H1 (cell line): ENCODE results near the gene ATP7A. TPM values are rescaled to one million over a fixed set of nuclear protein-coding genes. Genes with fewer than 3 reads are reported as not detected.

ENCODE experiments used
- CTCF ChIA-PET: fragments of 300-600 bp; sonication (Branson Sonifier 250); formaldehyde crosslinking; loops from one replicate; lab custom pipeline; 2021; ENCODE audit not compliant: partially characterized antibody; lab: Charles Lee
- POLR2A ChIA-PET: fragments of 300-600 bp; sonication (Branson Sonifier 250); formaldehyde crosslinking; loops from one replicate; lab custom pipeline; 2021; ENCODE audit warnings: inconsistent platforms; ENCODE audit not compliant: partially characterized antibody; lab: Charles Lee
- DNase-seq, 2 experiments: peaks; one replicate each; pipeline versions ENCODE4 v3.0.0 to v3.0.0-alpha.2; 2010 to 2022; ENCODE audit warnings: low spot score in 2 of 2, low read depth in 1 of 2, mixed read lengths in 1 of 2
- FAIRE-seq: peaks from 2 replicates; lab custom pipeline; 2011; peaks lifted over from hg19 to GRCh38; lab: Jason Lieb, UNC
- H2AFZ ChIP-seq: 2 replicates; pipeline ENCODE4 v1.8.1; 2012; ENCODE audit warnings: low read length, inconsistent platforms
- H2AK5ac ChIP-seq: 2 replicates; pipeline ENCODE4 v1.6.1; 2013; ENCODE audit warnings: low read depth, low read length
- H2BK120ac ChIP-seq: replicated peaks from 2 replicates; pipeline ENCODE3; 2013; ENCODE audit warnings: low read depth, low read length, inconsistent platforms
- H2BK12ac ChIP-seq: 2 replicates; pipeline ENCODE4 v1.6.1; 2013; ENCODE audit warnings: low read depth, low read length
- H2BK15ac ChIP-seq: 2 replicates; pipeline ENCODE4 v1.6.1; 2013; ENCODE audit warnings: low read length
- H2BK20ac ChIP-seq: 2 replicates; pipeline ENCODE4 v1.6.1; 2013; ENCODE audit warnings: low read length
- H2BK5ac ChIP-seq: 2 replicates; pipeline ENCODE4 v1.6.1; 2013; ENCODE audit warnings: low read depth, low read length
- H3K14ac ChIP-seq: 2 replicates; pipeline ENCODE4 v1.6.1; 2013; ENCODE audit warnings: inconsistent platforms; ENCODE audit not compliant: insufficient read length
- H3K18ac ChIP-seq: 2 replicates; pipeline ENCODE4 v1.6.1; 2013; ENCODE audit warnings: low read length; ENCODE audit errors: extremely low read depth
- H3K23ac ChIP-seq: 2 replicates; pipeline ENCODE4 v1.6.1; 2013; ENCODE audit warnings: inconsistent platforms; ENCODE audit not compliant: insufficient read length
- H3K23me2 ChIP-seq: 2 replicates; pipeline ENCODE4 v1.6.1; 2013; ENCODE audit warnings: low read depth, low read length
- H3K27ac ChIP-seq: 2 replicates; pipeline ENCODE4 v1.6.1; 2011; ENCODE audit warnings: low read depth, low read length, inconsistent platforms
- H3K27me3 ChIP-seq, 4 experiments: replicated peaks in 1 of 4; 1 replicate in 1 of 4; 2 replicates in 3 of 4; pipeline versions ENCODE4 v1.6.1 to v1.8.1; 2011 to 2013; ENCODE audit warnings: low read length in 3 of 4, mild to moderate bottlenecking in 3 of 4, inconsistent platforms in 2 of 4, mixed read lengths in 2 of 4, moderate library complexity in 1 of 4; ENCODE audit not compliant: control insufficient read depth in 3 of 4, insufficient read depth in 3 of 4; ENCODE audit errors: extremely low read depth in 1 of 4
- H3K36me3 ChIP-seq, 4 experiments: 2 replicates each; pipeline versions ENCODE4 v1.6.1 to v1.8.1; 2011 to 2013; ENCODE audit warnings: mild to moderate bottlenecking in 4 of 4, low read length in 3 of 4, moderate library complexity in 2 of 4, control low read depth in 1 of 4, inconsistent platforms in 1 of 4; ENCODE audit not compliant: insufficient read depth in 4 of 4, control insufficient read depth in 2 of 4
- H3K4ac ChIP-seq: replicated peaks from 2 replicates; pipeline ENCODE3; 2013; ENCODE audit warnings: low read length, low read depth, mixed read lengths, inconsistent platforms; ENCODE audit not compliant: insufficient read length
- H3K4me1 ChIP-seq, 4 experiments: replicated peaks in 1 of 4; 1 replicate in 1 of 4; 2 replicates in 3 of 4; pipeline versions ENCODE4 v1.6.1 to v1.8.1; 2011 to 2013; ENCODE audit warnings: low read length in 3 of 4, inconsistent platforms in 2 of 4, mixed read lengths in 1 of 4; ENCODE audit not compliant: insufficient read depth in 4 of 4, control insufficient read depth in 3 of 4
- H3K4me2 ChIP-seq, 2 experiments: 2 replicates each; pipeline versions ENCODE4 v1.6.1 to v1.8.1; 2011 to 2013; ENCODE audit warnings: low read depth in 2 of 2, low read length in 2 of 2, control low read depth in 1 of 2, inconsistent platforms in 1 of 2, mild to moderate bottlenecking in 1 of 2; ENCODE audit not compliant: insufficient read depth in 1 of 2
- H3K4me3 ChIP-seq, 4 experiments: fragments of 200-600, 300-600 bp in 1 of 4; sonication (generic), shearing (Covaris generic), sonication (Bioruptor Twin) in 1 of 4; 2 replicates each; pipeline versions ENCODE4 v1.5.1 to v1.8.1; 2011 to 2016; ENCODE audit warnings: low read length in 4 of 4, low read depth in 3 of 4, control low read depth in 2 of 4, inconsistent platforms in 2 of 4, mild to moderate bottlenecking in 2 of 4, mixed read lengths in 1 of 4, moderate library complexity in 1 of 4; ENCODE audit not compliant: insufficient read depth in 2 of 4; ENCODE audit errors: extremely low read depth in 1 of 4
- H3K56ac ChIP-seq: replicated peaks from 2 replicates; pipeline ENCODE3; 2013; ENCODE audit warnings: low read depth, mild to moderate bottlenecking, mixed read lengths, low read length, inconsistent platforms; ENCODE audit not compliant: insufficient read length
- H3K79me1 ChIP-seq: 2 replicates; pipeline ENCODE4 v1.6.1; 2013; ENCODE audit warnings: low read depth, low read length, control low read depth
- H3K79me2 ChIP-seq, 2 experiments: 2 replicates each; pipeline versions ENCODE4 v1.6.1 to v1.8.1; 2012 to 2013; ENCODE audit warnings: low read length in 2 of 2, mild to moderate bottlenecking in 2 of 2, inconsistent platforms in 1 of 2; ENCODE audit not compliant: insufficient read depth in 2 of 2, control insufficient read depth in 1 of 2
- H3K9ac ChIP-seq, 4 experiments: replicated peaks in 1 of 4; 1 replicate in 1 of 4; 2 replicates in 3 of 4; pipeline versions ENCODE4 v1.6.1 to v1.8.1; 2011 to 2013; ENCODE audit warnings: low read depth in 3 of 4, low read length in 3 of 4, control low read depth in 2 of 4, mild to moderate bottlenecking in 2 of 4, moderate library complexity in 2 of 4, inconsistent platforms in 1 of 4; ENCODE audit errors: extremely low read depth in 1 of 4
- H3K9me3 ChIP-seq, 2 experiments: 2 replicates each; pipeline versions ENCODE4 v1.6.1 to v1.8.1; 2012 to 2013; ENCODE audit warnings: mild to moderate bottlenecking in 2 of 2, moderate library complexity in 2 of 2, control low read depth in 1 of 2, inconsistent platforms in 1 of 2, low read depth in 1 of 2, low read length in 1 of 2, mixed read lengths in 1 of 2; ENCODE audit not compliant: insufficient read depth in 2 of 2
- H4K20me1 ChIP-seq, 2 experiments: replicated peaks in 1 of 2; 2 replicates each; pipeline versions ENCODE3 to v1.8.1; 2011 to 2013; ENCODE audit warnings: inconsistent platforms in 2 of 2, low read length in 2 of 2, mild to moderate bottlenecking in 1 of 2; ENCODE audit not compliant: insufficient read depth in 2 of 2, control insufficient read depth in 1 of 2
- H4K5ac ChIP-seq: 2 replicates; pipeline ENCODE4 v1.6.1; 2013; ENCODE audit warnings: low read length, low read depth, mixed read lengths, inconsistent platforms; ENCODE audit not compliant: insufficient read length
- H4K8ac ChIP-seq: 2 replicates; pipeline ENCODE4 v1.8.0; 2013; ENCODE audit warnings: mild to moderate bottlenecking, moderate library complexity, low read length, inconsistent platforms; ENCODE audit not compliant: insufficient read depth; ENCODE audit errors: extremely low read depth
- H4K91ac ChIP-seq: replicated peaks from 2 replicates; pipeline ENCODE3; 2013; ENCODE audit warnings: low read length, mixed read lengths, inconsistent platforms; ENCODE audit not compliant: insufficient read length
- ASH2L ChIP-seq: fragments of 200-600, 300-600 bp; sonication (generic); IDR thresholded peaks from one replicate; pipeline ENCODE4 v1.7.1; 2017; ENCODE audit warnings: low read length
- CBX5 ChIP-seq: fragments of 300-800, 300-1000 bp; sonication (generic); IDR thresholded peaks from 2 replicates; pipeline ENCODE4 v1.7.1; 2016; ENCODE audit warnings: antibody characterized with exemption, low read length, low read depth
- CEBPB ChIP-seq: IDR thresholded peaks from 2 replicates; pipeline ENCODE4 v1.6.1; 2012; ENCODE audit warnings: low read depth, low read length
- CHD2 ChIP-seq: IDR thresholded peaks from 2 replicates; pipeline ENCODE4 v1.6.1; 2012; ENCODE audit warnings: low read length, improper control_type of control experiment
- GABPA ChIP-seq: IDR thresholded peaks from 2 replicates; pipeline ENCODE4 v1.6.1; 2011; ENCODE audit warnings: mild to moderate bottlenecking, low read length, moderate library complexity, borderline replicate concordance; ENCODE audit not compliant: insufficient read depth
- KDM1A ChIP-seq: fragments of 200-600, 300-600 bp; sonication (generic); IDR thresholded peaks from 2 replicates; pipeline ENCODE4 v1.7.1; 2016; ENCODE audit warnings: mild to moderate bottlenecking, low read length, borderline replicate concordance
- RXRA ChIP-seq: IDR thresholded peaks from 2 replicates; pipeline ENCODE4 v1.6.1; 2011; ENCODE audit warnings: low read depth, mild to moderate bottlenecking, low read length, moderate library complexity; ENCODE audit not compliant: insufficient read depth
- SIRT6 ChIP-seq: IDR thresholded peaks from one replicate; pipeline ENCODE4 v1.7.1; 2012; ENCODE audit warnings: low read length, inconsistent platforms
- SP1 ChIP-seq: IDR thresholded peaks from 2 replicates; pipeline ENCODE4 v1.6.1; 2011; ENCODE audit warnings: low read depth, low read length
- TAF1 ChIP-seq: IDR thresholded peaks from 2 replicates; pipeline ENCODE4 v1.6.1; 2011; ENCODE audit warnings: mild to moderate bottlenecking, low read depth, low read length
- TAF7 ChIP-seq: optimal IDR thresholded peaks from 2 replicates; pipeline ENCODE3; 2011; ENCODE audit warnings: low read depth, mild to moderate bottlenecking, inconsistent platforms, low read length, moderate library complexity, borderline replicate concordance
- TBP ChIP-seq: IDR thresholded peaks from 2 replicates; pipeline ENCODE4 v1.6.1; 2011; ENCODE audit warnings: low read depth, low read length, improper control_type of control experiment
- TCF12 ChIP-seq: IDR thresholded peaks from 2 replicates; pipeline ENCODE4 v1.6.1; 2011; ENCODE audit warnings: low read depth, mild to moderate bottlenecking, low read length
- WGBS, 2 experiments: shearing (Covaris generic) in 1 of 2; methylation state at CpG; one replicate each; pipeline versions ENCODE4 v1.1.6 to v1.1.7; 2013 to 2015; ENCODE audit warnings: low lambda C conversion rate in 2 of 2, mixed read lengths in 2 of 2, inconsistent platforms in 1 of 2, low coverage in 1 of 2, missing lambda C conversion rate in 1 of 2; ENCODE audit not compliant: insufficient replicate concordance in 2 of 2, insufficient coverage in 1 of 2, insufficient read length in 1 of 2; ENCODE audit errors: extremely low coverage in 1 of 2, missing lambda C conversion rate in 1 of 2; 5-methylcytosine and 5-hydroxymethylcytosine counted together
- polyA plus RNA-seq, 7 experiments: library from polyadenylated mRNA; depleted of rRNA in 3 of 7; stranded (reverse) in 5 of 7; unstranded in 2 of 7; fragments of >200 nt in 5 of 7; fragments of 200-250 nt in 2 of 7; gene quantifications; 1 replicate in 5 of 7; 2 replicates in 1 of 7; 4 replicates in 1 of 7; pipeline versions ENCODE4 v1.2.1 to v1.2.3, GENCODE V29; 2011 to 2013; ENCODE audit warnings: missing spikeins in 2 of 7, mixed read lengths in 2 of 7
- total RNA-seq: library from RNA; stranded (reverse); fragmentation: NEBNext Ultra II Directional; extraction: Animal tissue kit (Norgen Biotek cat#: 25700); gene quantifications from 2 replicates; pipeline ENCODE4 v1.2.1, GENCODE V29; 2021
- TF ChIP-seq, protein P1 (sequence below): IDR thresholded peaks from 2 replicates; pipeline ENCODE4 v1.6.1; 2012; ENCODE audit warnings: inconsistent platforms

Gene ATP7A
- total and polyA plus RNA-seq, 2 of the 8 experiments (the other 6 are each of a cell fraction or from before 2014, with no cell fraction given), result 0.73 to 2.8 TPM

- H4K8ac ChIP-seq, result no peak overlapping the region
- no peaks in the 10 kb centered on the region for H3K4me1 ChIP-seq
- DNase-seq (no peak), FAIRE-seq (no peak)
- no peak overlapping the region for H3K18ac ChIP-seq
- no peaks in the 10 kb centered on the region for H4K20me1 ChIP-seq
- no peak overlapping the region for H3K4me2 ChIP-seq
- POLR2A ChIA-PET, result no interaction called here
- no peak overlapping the region for H2BK5ac ChIP-seq
- no peaks in the 10 kb centered on the region for H3K27me3 ChIP-seq
- no peaks in the 10 kb centered on the region for H3K79me1 ChIP-seq
- CTCF ChIA-PET, result no interaction called here
- no peak overlapping the region for H3K14ac ChIP-seq
- no peak overlapping the region for H4K91ac ChIP-seq
- no peak overlapping the region for H2AFZ ChIP-seq
- no peak overlapping the region for H2BK12ac ChIP-seq
- H3K4me3 ChIP-seq, result no peak overlapping the region
- H3K27ac ChIP-seq, result no peak overlapping the region
- no peak overlapping the region for H3K4ac ChIP-seq
- no peak overlapping the region for H3K56ac ChIP-seq
- TF ChIP-seq SP1 (no peak), CHD2 (no peak), SIRT6 (no peak), TCF12 (no peak), CBX5 (no peak), TBP (no peak), GABPA (no peak), RXRA (no peak), TAF7 (no peak), CEBPB (no peak), TAF1 (no peak), KDM1A (no peak), ASH2L (no peak)
- TF ChIP-seq, protein P1, sequence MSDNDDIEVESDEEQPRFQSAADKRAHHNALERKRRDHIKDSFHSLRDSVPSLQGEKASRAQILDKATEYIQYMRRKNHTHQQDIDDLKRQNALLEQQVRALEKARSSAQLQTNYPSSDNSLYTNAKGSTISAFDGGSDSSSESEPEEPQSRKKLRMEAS, result no peak
- TF ChIP-seq, all 59 proteins: peak for 0
- Histone ChIP-seq H3K9ac (no peak overlapping the region), H2BK15ac (no peak overlapping the region), H3K23ac (no peak overlapping the region), H3K79me2 (no peaks in the 10 kb centered on the region), H2BK20ac (no peak overlapping the region), H3K9me3 (no peaks in the 10 kb centered on the region), H2BK120ac (no peak overlapping the region), H4K5ac (no peak overlapping the region), H3K36me3 (no peaks in the 10 kb centered on the region), H3K23me2 (no peaks in the 10 kb centered on the region; the same call in 1 of the 2 replicates), H2AK5ac (no peak overlapping the region)
- WGBS, 2 experiments, result 94% methylated on average over 3 of the region's 3 CpGs; no CpG with 5 or more reads in 1 of the 2 experiments
Measured at GRCh38 chrX:77937291-77937690, 26.8 kb downstream of the ATP7A start.
